Caco-2 (cell line): ENCODE results near the gene SRRM2. TPM values are rescaled to one million over a fixed set of nuclear protein-coding genes. Genes with fewer than 3 reads are reported as not detected.

ENCODE experiments used
- BruUV-seq: library from RNA; stranded (reverse); fragments of 400-500 nt; replicated peaks from 2 replicates; lab custom pipeline; 2021; lab: Mats Ljungman, UMichigan
- CTCF ChIA-PET: fragments of 300-600 bp; sonication (Branson Sonifier 250); formaldehyde crosslinking; loops from one replicate; lab custom pipeline; 2022; ENCODE audit warnings: antibody characterized with exemption; lab: Charles Lee
- POLR2A ChIA-PET: fragments of 300-600 bp; sonication (Branson Sonifier 250); formaldehyde crosslinking; loops from one replicate; lab custom pipeline; 2022; ENCODE audit warnings: antibody characterized with exemption; lab: Charles Lee
- DNase-seq, 2 experiments: peaks; one replicate each; pipeline versions ENCODE4 v3.0.0 to v3.0.0-alpha.2; 2020 to 2022
- H3K27me3 ChIP-seq: replicated peaks from 2 replicates; pipeline ENCODE4 v1.6.0; 2011; ENCODE audit warnings: low read length; ENCODE audit not compliant: control insufficient read depth, insufficient read depth
- H3K36me3 ChIP-seq: 2 replicates; pipeline ENCODE4 v1.5.1; 2011; ENCODE audit warnings: low read length; ENCODE audit not compliant: control insufficient read depth, insufficient read depth
- H3K4me1 ChIP-seq: fragments of 250-450 bp; sonication (Bioruptor Pico); 2 replicates; pipeline ENCODE4 v1.5.1; 2020; ENCODE audit warnings: mild to moderate bottlenecking
- H3K4me3 ChIP-seq: 2 replicates; pipeline ENCODE4 v1.5.1; 2011; ENCODE audit warnings: low read depth, mild to moderate bottlenecking, control low read depth, low read length
- H3K9me3 ChIP-seq: fragments of 250-450 bp; sonication (Bioruptor Pico); 2 replicates; pipeline ENCODE4 v1.5.1; 2020; ENCODE audit warnings: mild to moderate bottlenecking, moderate library complexity
- H3K27ac Mint-ChIP-seq: one replicate; pipeline ENCODE4 v1.8.0; 2022; ENCODE audit warnings: mixed read lengths; ENCODE audit not compliant: unreplicated experiment
- H3K27me3 Mint-ChIP-seq: one replicate; pipeline ENCODE4 v1.8.0; 2022; ENCODE audit warnings: mixed read lengths; ENCODE audit not compliant: insufficient read depth, unreplicated experiment
- H3K36me3 Mint-ChIP-seq: one replicate; pipeline ENCODE4 v1.8.0; 2022; ENCODE audit warnings: mild to moderate bottlenecking, mixed read lengths; ENCODE audit not compliant: insufficient read depth, unreplicated experiment
- H3K4me1 Mint-ChIP-seq: one replicate; pipeline ENCODE4 v1.8.0; 2022; ENCODE audit warnings: low read depth, mixed read lengths; ENCODE audit not compliant: unreplicated experiment
- H3K4me3 Mint-ChIP-seq: one replicate; pipeline ENCODE4 v1.8.0; 2022; ENCODE audit warnings: mild to moderate bottlenecking, moderate library complexity, mixed read lengths; ENCODE audit not compliant: unreplicated experiment
- H3K9me3 Mint-ChIP-seq: one replicate; pipeline ENCODE4 v1.8.0; 2022; ENCODE audit warnings: mixed read lengths; ENCODE audit not compliant: unreplicated experiment
- intact Hi-C: fragments of 100-400 bp; cut with micrococcal nuclease; formaldehyde crosslinking; loops from one replicate; pipeline ENCODE4 v1.10.0; 2022; ENCODE audit not compliant: unreplicated experiment
- total RNA-seq: library from RNA; stranded (reverse); gene quantifications from 2 replicates; pipeline ENCODE4 v1.2.3, GENCODE V29; 2022
- TF ChIP-seq, protein P1 (sequence below), 2 experiments: fragments of 200-600 bp in 1 of 2; IDR thresholded peaks; 1 replicate in 1 of 2; 2 replicates in 1 of 2; pipeline versions ENCODE4 v1.5.1 to v1.8.0; 2011 to 2022; ENCODE audit warnings: antibody characterized with exemption in 1 of 2, control low read depth in 1 of 2, inconsistent platforms in 1 of 2, low read depth in 1 of 2, low read length in 1 of 2, mild to moderate bottlenecking in 1 of 2, moderate library complexity in 1 of 2; ENCODE audit not compliant: insufficient read depth in 1 of 2, severe bottlenecking in 1 of 2, unreplicated experiment in 1 of 2

SRRM2 gene
- total RNA-seq, 1 experiment from 2014 or later, result 332 TPM

DNA sequence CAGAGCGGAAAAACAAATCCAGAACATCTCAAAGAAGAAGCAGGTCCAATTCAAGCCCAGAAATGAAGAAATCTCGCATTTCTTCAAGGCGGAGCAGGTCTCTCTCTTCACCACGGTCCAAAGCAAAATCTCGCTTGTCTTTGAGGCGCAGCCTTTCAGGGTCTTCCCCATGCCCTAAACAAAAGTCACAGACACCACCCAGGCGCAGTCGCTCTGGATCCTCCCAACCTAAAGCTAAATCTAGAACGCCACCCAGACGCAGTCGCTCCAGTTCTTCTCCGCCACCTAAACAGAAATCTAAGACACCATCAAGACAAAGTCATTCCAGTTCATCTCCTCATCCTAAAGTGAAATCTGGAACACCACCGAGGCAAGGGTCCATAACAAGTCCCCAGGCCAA lies 10.3 kb downstream of the SRRM2 start:
- H3K27me3 ChIP-seq, result no peaks in the 10 kb centered on the region
- Mint-ChIP-seq H3K36me3 (peaks cover 100% of the 10 kb centered on the region), H3K27me3 (no peaks in the 10 kb centered on the region), H3K4me3 (no peak overlapping the region), H3K27ac (peak overlapping the region; percentile 57), H3K4me1 (peaks cover 13% of the 10 kb centered on the region), H3K9me3 (no peaks in the 10 kb centered on the region)
- intact Hi-C loops, result no loop called here
- ChIA-PET POLR2A (no interaction called here), CTCF (interaction anchor here (0.8 kb wide), 1 partner anchor 1627 kb away, joined by 3 read pairs; no protein-coding TSS in a partner anchor)
- TF ChIP-seq, protein P1, sequence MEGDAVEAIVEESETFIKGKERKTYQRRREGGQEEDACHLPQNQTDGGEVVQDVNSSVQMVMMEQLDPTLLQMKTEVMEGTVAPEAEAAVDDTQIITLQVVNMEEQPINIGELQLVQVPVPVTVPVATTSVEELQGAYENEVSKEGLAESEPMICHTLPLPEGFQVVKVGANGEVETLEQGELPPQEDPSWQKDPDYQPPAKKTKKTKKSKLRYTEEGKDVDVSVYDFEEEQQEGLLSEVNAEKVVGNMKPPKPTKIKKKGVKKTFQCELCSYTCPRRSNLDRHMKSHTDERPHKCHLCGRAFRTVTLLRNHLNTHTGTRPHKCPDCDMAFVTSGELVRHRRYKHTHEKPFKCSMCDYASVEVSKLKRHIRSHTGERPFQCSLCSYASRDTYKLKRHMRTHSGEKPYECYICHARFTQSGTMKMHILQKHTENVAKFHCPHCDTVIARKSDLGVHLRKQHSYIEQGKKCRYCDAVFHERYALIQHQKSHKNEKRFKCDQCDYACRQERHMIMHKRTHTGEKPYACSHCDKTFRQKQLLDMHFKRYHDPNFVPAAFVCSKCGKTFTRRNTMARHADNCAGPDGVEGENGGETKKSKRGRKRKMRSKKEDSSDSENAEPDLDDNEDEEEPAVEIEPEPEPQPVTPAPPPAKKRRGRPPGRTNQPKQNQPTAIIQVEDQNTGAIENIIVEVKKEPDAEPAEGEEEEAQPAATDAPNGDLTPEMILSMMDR (IDR thresholded peaks at IDR 0.05; ENCODE audit: insufficient read depth in 1 of 2, low read depth in 1 of 2, low read length in 1 of 2, severe bottlenecking in 1 of 2, unreplicated experiment in 1 of 2), result no peak
- H3K36me3 ChIP-seq, result peaks cover 33% of the 10 kb centered on the region
- no peaks in the 10 kb centered on the region for H3K4me1 ChIP-seq
- no peak for DNase-seq
- H3K9me3 ChIP-seq, result no peaks in the 10 kb centered on the region
- no peak overlapping the region for H3K4me3 ChIP-seq
- BruUV-seq, result no TSS peak

DNA sequence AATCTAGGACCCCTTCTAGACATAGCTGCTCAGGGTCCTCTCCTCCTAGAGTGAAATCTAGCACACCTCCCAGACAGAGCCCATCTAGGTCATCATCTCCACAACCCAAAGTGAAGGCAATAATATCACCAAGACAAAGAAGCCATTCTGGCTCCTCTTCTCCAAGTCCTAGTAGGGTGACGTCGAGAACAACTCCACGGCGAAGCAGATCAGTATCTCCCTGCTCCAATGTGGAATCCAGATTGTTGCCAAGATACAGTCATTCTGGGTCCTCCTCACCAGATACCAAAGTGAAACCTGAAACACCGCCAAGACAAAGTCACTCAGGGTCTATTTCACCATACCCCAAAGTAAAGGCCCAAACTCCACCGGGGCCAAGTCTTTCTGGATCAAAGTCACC lies 10.7 kb downstream of the SRRM2 start:
- intact Hi-C loops, result no loop called here
- CTCF ChIA-PET, result no interaction called here
- Mint-ChIP-seq H3K27ac (peak overlapping the region; percentile 57), H3K36me3 (peaks cover 100% of the 10 kb centered on the region), H3K27me3 (no peaks in the 10 kb centered on the region), H3K4me1 (peaks cover 18% of the 10 kb centered on the region), H3K9me3 (no peaks in the 10 kb centered on the region), H3K4me3 (no peak overlapping the region)
- Histone ChIP-seq H3K4me1 (no peaks in the 10 kb centered on the region), H3K36me3 (peaks cover 33% of the 10 kb centered on the region), H3K27me3 (no peaks in the 10 kb centered on the region), H3K9me3 (no peaks in the 10 kb centered on the region), H3K4me3 (no peak overlapping the region)
- POLR2A ChIA-PET, result no interaction called here
- BruUV-seq, result no TSS peak
- DNase-seq, result no peak
- TF ChIP-seq, protein P1 (IDR thresholded peaks at IDR 0.05; ENCODE audit: insufficient read depth in 1 of 2, low read depth in 1 of 2, low read length in 1 of 2, severe bottlenecking in 1 of 2, unreplicated experiment in 1 of 2), result no peak

DNA sequence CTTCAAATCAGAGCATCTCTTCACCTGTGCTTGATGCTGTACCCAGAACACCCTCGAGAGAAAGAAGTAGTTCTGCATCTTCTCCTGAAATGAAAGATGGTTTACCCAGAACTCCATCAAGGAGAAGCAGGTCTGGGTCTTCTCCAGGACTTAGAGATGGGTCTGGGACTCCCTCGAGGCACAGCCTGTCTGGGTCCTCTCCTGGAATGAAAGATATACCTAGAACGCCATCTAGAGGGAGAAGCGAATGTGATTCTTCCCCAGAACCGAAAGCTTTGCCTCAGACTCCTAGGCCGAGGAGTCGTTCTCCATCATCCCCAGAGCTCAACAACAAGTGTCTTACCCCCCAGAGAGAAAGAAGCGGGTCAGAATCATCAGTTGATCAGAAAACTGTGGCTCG lies 12.3 kb downstream of the SRRM2 start:
- Mint-ChIP-seq H3K9me3 (no peaks in the 10 kb centered on the region), H3K36me3 (peaks cover 100% of the 10 kb centered on the region), H3K27ac (no peak overlapping the region), H3K4me3 (no peak overlapping the region), H3K4me1 (peaks cover 21% of the 10 kb centered on the region), H3K27me3 (no peaks in the 10 kb centered on the region)
- ChIA-PET POLR2A (no interaction called here), CTCF (no interaction called here)
- Histone ChIP-seq H3K4me1 (no peaks in the 10 kb centered on the region), H3K4me3 (no peak overlapping the region), H3K36me3 (peaks cover 33% of the 10 kb centered on the region), H3K27me3 (no peaks in the 10 kb centered on the region), H3K9me3 (no peaks in the 10 kb centered on the region)
- TF ChIP-seq, protein P1 (IDR thresholded peaks at IDR 0.05; ENCODE audit: insufficient read depth in 1 of 2, low read depth in 1 of 2, low read length in 1 of 2, severe bottlenecking in 1 of 2, unreplicated experiment in 1 of 2), result no peak
- BruUV-seq, result no TSS peak
- intact Hi-C loops, result no loop called here
- DNase-seq, result no peak
